Hippocampal formation (tissue), 2 donors: ENCODE measurements around the gene ZBTB17.

Experiments
- DNase-seq, 2 donors: peaks; one replicate each; lab custom pipeline; 2025; lab: John Stamatoyannopoulos, UW

Gene ZBTB17

GRCh38 chr1:15960808-15961207 lies 15.1 kb downstream of the ZBTB17 start:
- no peak for DNase-seq

DNA sequence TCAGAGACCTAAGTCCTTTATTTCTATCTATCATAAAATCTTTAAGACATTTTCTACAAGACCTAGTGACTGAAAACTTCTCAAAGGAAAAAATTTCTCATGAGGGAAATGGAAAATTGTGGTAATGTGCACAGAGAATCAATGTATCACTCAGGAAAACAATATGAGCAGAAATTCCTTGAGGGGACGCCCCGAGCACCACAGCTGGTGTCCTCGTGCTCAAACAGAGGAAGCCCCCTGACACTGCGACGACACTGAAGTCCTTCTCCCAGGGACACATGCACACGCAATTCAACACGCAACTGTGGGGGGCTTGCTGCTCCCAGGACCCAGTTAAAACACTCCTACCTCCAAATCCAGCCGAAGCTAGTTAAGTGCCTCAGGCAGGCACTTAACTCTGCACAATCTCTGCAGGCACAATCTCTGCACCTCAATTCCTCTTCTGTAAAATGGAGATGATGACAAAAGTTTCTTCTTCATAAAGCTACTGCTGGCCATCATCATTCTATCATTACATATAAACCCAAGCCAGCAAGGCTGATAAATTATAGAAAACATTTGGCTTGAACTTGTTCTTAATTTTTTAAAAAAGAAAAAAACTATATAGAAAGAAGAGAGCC lies 16.0 kb downstream of the ZBTB17 start:
- no peak for DNase-seq

GRCh38 chr1:15959424-15959823 lies 16.5 kb downstream of the ZBTB17 start:
- no peak for DNase-seq

GRCh38 chr1:15958793-15959192 lies 17.1 kb downstream of the ZBTB17 start:
- DNase-seq, result no peak

DNA sequence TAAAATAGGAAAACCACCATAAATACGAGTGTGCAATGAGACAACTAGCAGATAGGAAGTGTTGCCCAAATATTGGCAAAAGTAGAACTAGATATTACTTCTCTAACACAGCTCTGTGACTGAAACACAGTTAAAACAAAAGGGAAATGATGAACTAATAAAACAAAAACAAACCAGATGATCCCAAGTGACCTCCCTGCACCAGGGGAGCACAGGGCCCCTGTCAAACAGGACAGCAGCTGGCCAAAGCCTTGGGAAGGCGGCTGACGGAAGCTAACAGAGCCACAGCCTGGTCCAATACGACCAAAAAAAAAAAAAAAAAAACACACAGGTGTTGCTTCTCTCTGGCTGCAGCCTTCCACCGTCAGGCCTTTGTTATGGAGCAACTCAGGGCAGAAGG lies 17.8 kb downstream of the ZBTB17 start:
- no peak for DNase-seq

DNA sequence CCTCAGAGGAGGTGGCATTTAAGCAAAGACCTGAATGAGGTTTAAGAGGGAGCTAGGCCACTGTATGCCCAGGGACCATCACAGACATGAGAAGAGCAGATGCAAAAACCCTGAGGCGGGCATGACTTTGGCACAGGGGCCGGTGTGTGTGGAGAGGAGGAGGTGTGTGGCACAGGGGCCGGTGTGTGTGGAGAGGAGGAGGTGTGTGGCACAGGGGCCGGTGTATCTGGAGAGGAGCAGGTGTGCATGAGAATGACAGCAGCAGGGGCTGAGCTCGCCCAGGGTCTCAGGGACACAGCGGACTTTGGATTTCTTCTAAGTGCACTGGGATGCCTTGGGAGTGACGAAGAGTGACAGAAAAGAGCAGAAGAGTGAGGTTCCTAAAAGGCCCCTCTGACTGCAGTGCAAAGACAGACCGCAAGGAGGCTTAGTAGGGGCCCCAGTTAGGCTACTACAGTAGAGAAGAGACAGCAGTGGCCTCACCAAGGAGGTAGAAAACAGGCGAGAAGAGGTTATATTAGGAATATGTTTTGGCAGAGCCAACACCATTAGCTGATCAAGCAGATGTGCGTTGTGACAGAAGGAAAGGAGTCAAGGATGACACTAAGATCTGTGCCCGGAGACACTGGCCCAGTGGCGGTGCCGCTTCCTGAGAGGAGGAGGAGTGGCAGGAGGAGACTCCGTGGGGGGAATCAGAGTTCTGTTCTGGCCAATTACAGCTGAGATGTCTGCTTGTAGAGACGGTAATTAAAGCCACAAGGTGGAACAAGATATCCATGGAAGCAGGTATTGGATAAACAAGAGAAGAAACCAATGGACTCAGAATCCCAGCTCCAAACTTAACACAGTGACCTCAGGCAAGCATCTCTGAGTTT lies 18.4 kb downstream of the ZBTB17 start:
- DNase-seq, result no peak

DNA sequence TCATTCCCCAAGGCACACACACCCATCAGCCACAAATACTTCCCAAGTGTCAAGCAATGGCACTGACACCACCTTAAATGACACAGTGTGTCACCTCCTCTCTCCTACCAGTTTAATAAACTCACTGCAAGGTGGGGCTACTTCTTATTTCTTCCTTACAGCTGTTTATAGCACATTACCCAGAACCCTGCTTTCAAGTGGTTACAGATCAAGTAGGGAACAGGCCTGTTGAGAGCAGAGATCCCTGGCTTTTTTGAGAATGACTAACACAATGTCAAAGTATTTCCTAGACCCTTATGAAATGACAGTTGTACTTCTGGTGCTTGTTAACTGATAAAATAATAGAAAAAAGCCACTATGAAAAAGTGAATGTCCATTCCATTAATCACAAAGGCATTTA lies 19.8 kb downstream of the ZBTB17 start:
- no peak for DNase-seq

DNA sequence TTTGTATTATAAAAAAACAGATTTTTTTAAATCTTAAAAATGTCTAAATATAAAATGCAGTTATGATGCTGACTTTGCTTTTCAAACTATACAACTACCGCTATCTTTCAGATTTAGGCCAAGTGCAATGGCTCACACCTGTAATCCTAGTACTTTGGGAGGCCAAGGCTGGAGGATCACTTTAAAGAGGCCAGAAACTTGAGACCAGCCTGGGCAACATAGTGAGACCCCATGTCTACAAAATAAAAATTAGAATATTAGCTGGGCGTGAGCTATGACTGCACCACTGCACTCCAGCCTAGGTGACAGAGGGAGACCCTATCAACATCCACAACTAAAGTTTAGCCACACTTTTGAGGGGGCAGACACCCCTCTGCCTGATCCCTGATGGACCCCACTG lies 20.3 kb downstream of the ZBTB17 start:
- DNase-seq, result no peak

GRCh38 chr1:15954316-15954715 lies 21.6 kb downstream of the ZBTB17 start:
- no peak for DNase-seq

DNA sequence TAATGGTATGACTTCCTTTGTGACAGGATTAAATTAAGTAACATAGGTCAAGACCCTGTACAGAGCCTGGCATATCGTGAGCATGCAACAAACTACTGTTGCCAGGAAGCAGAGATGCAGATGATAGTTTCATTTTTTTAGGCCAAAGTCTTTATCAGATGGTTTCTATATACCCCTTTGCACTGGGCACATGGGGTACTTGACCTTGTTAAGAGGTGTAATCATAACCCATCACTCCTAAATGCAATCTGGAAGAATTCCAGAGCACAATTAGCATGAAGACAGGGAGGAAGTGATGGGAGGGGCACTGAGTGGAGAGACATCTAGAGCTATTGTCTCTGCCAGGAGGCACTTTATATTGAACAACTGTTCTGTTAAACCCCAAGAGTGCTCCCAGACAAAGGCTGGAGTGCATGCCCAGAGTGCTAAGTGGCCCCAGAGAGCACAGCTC lies 22.1 kb downstream of the ZBTB17 start:
- DNase-seq, result no peak

DNA sequence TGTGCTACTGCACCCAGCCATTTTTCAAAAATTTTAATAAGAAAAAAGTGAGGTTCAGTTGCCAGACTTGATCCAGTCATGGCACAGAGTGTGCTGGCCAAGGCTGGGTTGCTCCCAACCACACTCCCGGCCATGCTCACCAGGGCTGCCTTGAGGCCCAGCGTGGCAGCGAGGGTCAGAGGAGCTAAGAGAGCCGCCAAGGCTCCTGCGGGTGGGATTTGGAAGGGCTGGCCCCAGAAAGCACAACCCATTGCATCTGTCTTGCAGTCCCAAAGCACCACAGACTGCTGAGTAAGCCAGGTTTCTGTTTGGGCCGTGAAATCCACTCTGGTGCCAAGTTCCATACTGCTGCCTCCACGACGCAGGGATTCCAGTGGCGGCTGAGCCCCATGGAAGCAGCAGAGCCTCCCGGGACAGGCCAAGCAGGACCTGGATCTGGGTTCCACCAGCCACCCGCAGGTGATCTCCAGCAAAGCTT lies 22.6 kb downstream of the ZBTB17 start:
- no peak for DNase-seq

GRCh38 chr1:15952317-15953258 lies 23.3 kb downstream of the ZBTB17 start:
- no peak for DNase-seq

- no peak for DNase-seq
Measured at GRCh38 chr1:15951341-15952153, 24.4 kb downstream of the ZBTB17 start.

GRCh38 chr1:15950763-15951295 lies 25.1 kb downstream of the ZBTB17 start:
- no peak for DNase-seq

DNA sequence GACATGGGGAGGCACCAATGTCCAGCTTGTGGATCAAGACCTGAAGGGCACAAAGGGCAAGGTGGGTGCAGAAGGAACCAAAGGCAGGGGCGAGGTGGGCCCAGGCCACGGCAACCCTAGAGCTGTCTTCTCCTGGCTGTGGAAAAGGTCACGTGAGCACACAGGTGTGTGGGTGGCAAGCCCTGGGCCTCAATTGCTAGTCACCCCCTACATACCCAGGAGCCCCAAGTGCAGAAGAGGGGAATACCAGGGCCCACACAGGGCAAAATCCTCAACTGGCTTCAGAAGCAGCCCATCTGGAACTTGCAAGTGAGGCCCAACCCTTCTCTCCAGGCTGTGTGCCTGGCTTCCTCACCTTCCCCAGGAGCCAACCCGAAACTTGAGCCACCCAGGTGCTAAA lies 25.6 kb downstream of the ZBTB17 start:
- no peak for DNase-seq

- peak in 1 of 2 donors; percentile 30 for DNase-seq
Measured at GRCh38 chr1:15949453-15950245, 26.3 kb downstream of the ZBTB17 start.

DNA sequence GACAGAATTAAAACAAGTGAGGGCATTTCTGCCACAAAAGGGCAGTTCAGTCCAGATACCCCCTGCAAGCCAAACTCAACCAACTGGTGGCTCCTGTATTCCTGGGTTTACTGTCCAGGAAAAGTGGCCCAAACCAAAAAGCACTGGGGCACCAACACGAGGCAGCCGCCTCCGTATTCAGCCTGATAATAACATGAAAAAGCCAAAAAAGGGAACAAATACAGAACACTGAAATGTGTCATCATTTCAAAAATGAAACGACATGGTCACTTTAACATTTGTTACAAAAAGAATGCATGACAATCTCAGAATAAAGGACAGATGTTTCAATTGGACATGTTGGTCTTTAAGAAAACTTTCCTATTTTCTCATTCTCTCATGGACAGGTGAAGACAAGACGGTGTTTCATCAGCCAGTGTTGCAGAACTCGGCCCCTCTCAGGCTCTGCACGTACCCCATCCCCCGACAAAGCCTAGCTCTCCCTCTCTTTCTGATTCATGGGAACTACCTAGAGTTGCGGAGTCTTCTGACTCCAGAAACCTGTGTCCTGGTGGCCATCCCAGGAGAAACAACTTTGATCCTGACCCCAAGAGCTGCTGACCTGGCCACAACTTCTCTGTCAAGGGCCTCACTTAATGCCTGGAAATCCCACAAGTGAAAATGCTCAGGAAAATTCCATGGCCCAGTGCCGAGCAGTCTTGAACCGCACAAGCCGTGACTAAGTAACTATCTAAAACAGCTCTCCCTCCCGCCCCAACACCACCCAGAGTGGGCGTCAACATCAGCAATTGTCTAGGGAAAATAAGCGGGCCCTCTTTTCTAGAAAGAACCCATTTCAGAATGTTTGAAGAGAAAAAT lies 27.1 kb downstream of the ZBTB17 start:
- DNase-seq, result no peak

- no peak for DNase-seq
Measured at GRCh38 chr1:15948091-15948591, 27.8 kb downstream of the ZBTB17 start.
